Panc1 (cell line): ENCODE results near the gene STK17B. TPM values are rescaled to one million over a fixed set of nuclear protein-coding genes. Genes with fewer than 3 reads are reported as not detected.

Source experiments
- ATAC-seq: fragments of 200-7000 bp; cut with Tn5 transposase; 2 replicates; pipeline ENCODE4 v1.9.1; 2020; ENCODE audit warnings: mild to moderate bottlenecking, moderate library complexity
- BruUV-seq: library from RNA; stranded (reverse); fragments of 400-500 nt; replicated peaks from 2 replicates; lab custom pipeline; 2021; lab: Mats Ljungman, UMichigan
- CTCF ChIA-PET: fragments of 300-600 bp; sonication (Branson Sonifier 250); formaldehyde crosslinking; loops from one replicate; lab custom pipeline; 2022; ENCODE audit warnings: antibody characterized with exemption; lab: Charles Lee
- POLR2A ChIA-PET: fragments of 300-600 bp; sonication (Branson Sonifier 250); formaldehyde crosslinking; loops from one replicate; lab custom pipeline; 2022; ENCODE audit warnings: antibody characterized with exemption; lab: Charles Lee
- DNase-seq: peaks from one replicate; pipeline ENCODE4 v3.0.0-alpha.2; 2010; ENCODE audit warnings: low read depth, low spot score
- H3K27ac ChIP-seq: 2 replicates; pipeline ENCODE4 v1.5.1; 2011; ENCODE audit warnings: mild to moderate bottlenecking, low read length, inconsistent platforms
- H3K27me3 ChIP-seq: fragments of 200-500 bp; sonication (Bioruptor generic); 2 replicates; pipeline ENCODE4 v1.6.0; 2014; ENCODE audit warnings: low read length, inconsistent platforms; ENCODE audit not compliant: control insufficient read depth, insufficient read depth
- H3K36me3 ChIP-seq: fragments of 200-500 bp; sonication (Bioruptor generic); 2 replicates; pipeline ENCODE4 v1.5.1; 2014; ENCODE audit warnings: inconsistent platforms, mild to moderate bottlenecking, low read length, moderate library complexity; ENCODE audit not compliant: control insufficient read depth, insufficient read depth
- H3K4me1 ChIP-seq: 2 replicates; pipeline ENCODE4 v1.5.1; 2011; ENCODE audit warnings: inconsistent platforms, mild to moderate bottlenecking, low read length, moderate library complexity; ENCODE audit not compliant: control insufficient read depth, insufficient read depth
- H3K4me3 ChIP-seq, 2 experiments: 2 replicates each; pipeline ENCODE4 v1.5.1; 2011 to 2012; ENCODE audit warnings: low read depth in 2 of 2, low read length in 2 of 2, mild to moderate bottlenecking in 2 of 2, inconsistent platforms in 1 of 2, moderate library complexity in 1 of 2
- H3K9me3 ChIP-seq: fragments of 200-500 bp; sonication (Bioruptor generic); 2 replicates; pipeline ENCODE4 v1.5.1; 2014; ENCODE audit warnings: low read depth, mild to moderate bottlenecking, inconsistent platforms, low read length, moderate library complexity; ENCODE audit not compliant: control insufficient read depth, insufficient read depth
- POLR2AphosphoS5 ChIP-seq: IDR thresholded peaks from 2 replicates; pipeline ENCODE4 v1.6.1; 2012; ENCODE audit warnings: mild to moderate bottlenecking, low read depth, low read length, moderate library complexity
- SIN3A ChIP-seq: IDR thresholded peaks from 2 replicates; pipeline ENCODE4 v1.6.1; 2012; ENCODE audit warnings: low read depth, mild to moderate bottlenecking, low read length, moderate library complexity, borderline replicate concordance; ENCODE audit not compliant: insufficient read depth
- TCF7L2 ChIP-seq: IDR thresholded peaks from 2 replicates; pipeline ENCODE4 v1.6.1; 2011; ENCODE audit warnings: mild to moderate bottlenecking, low read depth, low read length, inconsistent platforms
- in situ Hi-C: cut with HindIII; loops from 2 replicates; pipeline ENCODE4 v1.10.0; 2016; ENCODE audit warnings: low sequenced_read_pairs, low pct_unique_long_range_greater_than_20kb
- intact Hi-C: fragments of 100-400 bp; cut with micrococcal nuclease; formaldehyde crosslinking; loops from one replicate; pipeline ENCODE4 v1.10.0; 2022; ENCODE audit not compliant: unreplicated experiment
- total RNA-seq: library from RNA; stranded (reverse); gene quantifications from one replicate; pipeline ENCODE4 v1.2.1, GENCODE V29; 2021; ENCODE audit not compliant: unreplicated experiment
- TF ChIP-seq, protein P1 (sequence below), 2 experiments: IDR thresholded peaks; 2 replicates each; pipeline ENCODE4 v1.6.1; 2011 to 2012; ENCODE audit warnings: low read depth in 2 of 2, control low read depth in 1 of 2, low read length in 1 of 2, mild to moderate bottlenecking in 1 of 2, moderate library complexity in 1 of 2; ENCODE audit not compliant: insufficient read depth in 1 of 2
- TF ChIP-seq, protein P2 (sequence below): fragments of 450-650 bp; IDR thresholded peaks from 2 replicates; pipeline ENCODE4 v1.5.1; 2017; ENCODE audit warnings: mild to moderate bottlenecking

STK17B gene
- total RNA-seq, 1 experiment from 2014 or later, result 19.3 TPM

DNA sequence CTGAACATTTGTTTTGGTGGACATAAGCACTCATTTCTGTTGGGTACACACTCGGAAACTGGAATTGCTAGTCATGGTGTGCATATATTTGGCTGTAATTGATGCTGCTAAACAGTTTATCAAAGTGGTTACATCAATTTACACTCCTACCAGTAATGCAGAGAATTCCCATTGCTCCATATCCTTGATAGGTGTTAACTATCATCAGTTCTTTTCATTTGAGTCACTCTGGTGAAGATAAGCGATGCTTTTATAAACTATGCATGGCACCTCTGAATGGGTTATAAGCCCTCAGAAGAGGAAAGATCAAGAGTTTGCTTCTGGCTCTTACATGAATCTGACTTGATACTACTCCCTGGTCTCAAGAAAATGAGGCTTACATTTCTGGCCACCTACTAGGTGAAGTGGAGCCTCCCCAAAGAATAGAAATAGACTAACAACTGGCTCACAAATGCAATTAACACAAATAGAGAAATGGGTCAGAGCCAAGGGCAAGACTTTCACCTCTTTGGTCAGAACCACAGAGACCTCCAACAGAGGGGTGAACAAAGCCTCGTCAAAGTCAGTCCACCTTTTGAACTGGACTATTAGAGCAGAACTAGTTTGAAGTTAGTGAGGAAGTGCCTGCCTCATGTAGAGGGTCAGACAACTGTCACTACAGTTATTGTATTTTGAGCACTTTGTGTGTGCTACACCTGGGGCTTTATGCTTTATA lies 15.0 kb upstream of the STK17B start:
- in situ Hi-C loops, result no loop called here
- no peak for ATAC-seq
- ChIA-PET POLR2A (interaction anchor here (0.7 kb wide), 1 partner anchor 21 kb away, joined by 4 read pairs; no protein-coding TSS in a partner anchor), CTCF (no interaction called here)
- intact Hi-C loops, result no loop called here
- H3K27me3 ChIP-seq, result no peaks in the 10 kb centered on the region
- no TSS peak for BruUV-seq
- no peaks in the 10 kb centered on the region for H3K4me1 ChIP-seq
- no peak overlapping the region for H3K27ac ChIP-seq
- no peaks in the 10 kb centered on the region for H3K9me3 ChIP-seq
- DNase-seq, result no peak
- no peak overlapping the region for H3K4me3 ChIP-seq
- H3K36me3 ChIP-seq, result no peaks in the 10 kb centered on the region
- TF ChIP-seq TCF7L2 (no peak), SIN3A (no peak)
- TF ChIP-seq, protein P1, sequence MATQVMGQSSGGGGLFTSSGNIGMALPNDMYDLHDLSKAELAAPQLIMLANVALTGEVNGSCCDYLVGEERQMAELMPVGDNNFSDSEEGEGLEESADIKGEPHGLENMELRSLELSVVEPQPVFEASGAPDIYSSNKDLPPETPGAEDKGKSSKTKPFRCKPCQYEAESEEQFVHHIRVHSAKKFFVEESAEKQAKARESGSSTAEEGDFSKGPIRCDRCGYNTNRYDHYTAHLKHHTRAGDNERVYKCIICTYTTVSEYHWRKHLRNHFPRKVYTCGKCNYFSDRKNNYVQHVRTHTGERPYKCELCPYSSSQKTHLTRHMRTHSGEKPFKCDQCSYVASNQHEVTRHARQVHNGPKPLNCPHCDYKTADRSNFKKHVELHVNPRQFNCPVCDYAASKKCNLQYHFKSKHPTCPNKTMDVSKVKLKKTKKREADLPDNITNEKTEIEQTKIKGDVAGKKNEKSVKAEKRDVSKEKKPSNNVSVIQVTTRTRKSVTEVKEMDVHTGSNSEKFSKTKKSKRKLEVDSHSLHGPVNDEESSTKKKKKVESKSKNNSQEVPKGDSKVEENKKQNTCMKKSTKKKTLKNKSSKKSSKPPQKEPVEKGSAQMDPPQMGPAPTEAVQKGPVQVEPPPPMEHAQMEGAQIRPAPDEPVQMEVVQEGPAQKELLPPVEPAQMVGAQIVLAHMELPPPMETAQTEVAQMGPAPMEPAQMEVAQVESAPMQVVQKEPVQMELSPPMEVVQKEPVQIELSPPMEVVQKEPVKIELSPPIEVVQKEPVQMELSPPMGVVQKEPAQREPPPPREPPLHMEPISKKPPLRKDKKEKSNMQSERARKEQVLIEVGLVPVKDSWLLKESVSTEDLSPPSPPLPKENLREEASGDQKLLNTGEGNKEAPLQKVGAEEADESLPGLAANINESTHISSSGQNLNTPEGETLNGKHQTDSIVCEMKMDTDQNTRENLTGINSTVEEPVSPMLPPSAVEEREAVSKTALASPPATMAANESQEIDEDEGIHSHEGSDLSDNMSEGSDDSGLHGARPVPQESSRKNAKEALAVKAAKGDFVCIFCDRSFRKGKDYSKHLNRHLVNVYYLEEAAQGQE (IDR thresholded peaks at IDR 0.05; ENCODE audit: insufficient read depth in 1 of 2, low read depth in 2 of 2, low read length in 1 of 2), result no peak

DNA sequence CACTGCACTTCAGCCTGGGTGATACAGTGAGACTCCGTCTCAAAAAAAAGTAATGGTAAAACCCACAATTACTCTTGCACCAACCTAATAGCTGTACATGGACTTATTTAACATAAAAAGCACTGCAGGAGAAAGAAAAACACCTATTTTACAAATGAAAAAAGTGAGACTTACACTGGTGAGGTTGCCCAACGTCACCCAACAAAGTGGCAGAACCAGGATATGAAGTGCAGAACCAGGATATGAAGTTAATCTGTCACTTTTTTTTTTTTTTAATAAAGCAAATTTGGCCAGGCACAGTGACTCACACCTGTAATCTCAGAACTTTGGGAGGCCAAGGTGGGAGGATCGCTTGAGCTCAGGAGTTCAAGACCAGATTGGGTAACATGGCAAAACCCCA lies 13.5 kb upstream of the STK17B start:
- Histone ChIP-seq H3K27me3 (no peaks in the 10 kb centered on the region), H3K9me3 (no peaks in the 10 kb centered on the region), H3K4me3 (no peak overlapping the region), H3K36me3 (no peaks in the 10 kb centered on the region), H3K27ac (no peak overlapping the region), H3K4me1 (no peaks in the 10 kb centered on the region)
- CTCF ChIA-PET, result no interaction called here
- no peak for ATAC-seq
- POLR2A ChIA-PET, result no interaction called here
- intact Hi-C loops, result no loop called here
- no TSS peak for BruUV-seq
- TF ChIP-seq, protein P1 (IDR thresholded peaks at IDR 0.05; ENCODE audit: insufficient read depth in 1 of 2, low read depth in 2 of 2, low read length in 1 of 2), result no peak
- TF ChIP-seq TCF7L2 (no peak), SIN3A (no peak), POLR2AphosphoS5 (no peak)
- TF ChIP-seq, protein P2, sequence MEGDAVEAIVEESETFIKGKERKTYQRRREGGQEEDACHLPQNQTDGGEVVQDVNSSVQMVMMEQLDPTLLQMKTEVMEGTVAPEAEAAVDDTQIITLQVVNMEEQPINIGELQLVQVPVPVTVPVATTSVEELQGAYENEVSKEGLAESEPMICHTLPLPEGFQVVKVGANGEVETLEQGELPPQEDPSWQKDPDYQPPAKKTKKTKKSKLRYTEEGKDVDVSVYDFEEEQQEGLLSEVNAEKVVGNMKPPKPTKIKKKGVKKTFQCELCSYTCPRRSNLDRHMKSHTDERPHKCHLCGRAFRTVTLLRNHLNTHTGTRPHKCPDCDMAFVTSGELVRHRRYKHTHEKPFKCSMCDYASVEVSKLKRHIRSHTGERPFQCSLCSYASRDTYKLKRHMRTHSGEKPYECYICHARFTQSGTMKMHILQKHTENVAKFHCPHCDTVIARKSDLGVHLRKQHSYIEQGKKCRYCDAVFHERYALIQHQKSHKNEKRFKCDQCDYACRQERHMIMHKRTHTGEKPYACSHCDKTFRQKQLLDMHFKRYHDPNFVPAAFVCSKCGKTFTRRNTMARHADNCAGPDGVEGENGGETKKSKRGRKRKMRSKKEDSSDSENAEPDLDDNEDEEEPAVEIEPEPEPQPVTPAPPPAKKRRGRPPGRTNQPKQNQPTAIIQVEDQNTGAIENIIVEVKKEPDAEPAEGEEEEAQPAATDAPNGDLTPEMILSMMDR, result no peak
- DNase-seq, result no peak
- in situ Hi-C loops, result no loop called here
